Measurements from ENCODE around the gene RPS18.
"Not testable (repeated sequence)": the region's sequence is repeated elsewhere in the genome, so short reads cannot be mapped to it uniquely, and the experiment has no call there.

Gene RPS18

DNA sequence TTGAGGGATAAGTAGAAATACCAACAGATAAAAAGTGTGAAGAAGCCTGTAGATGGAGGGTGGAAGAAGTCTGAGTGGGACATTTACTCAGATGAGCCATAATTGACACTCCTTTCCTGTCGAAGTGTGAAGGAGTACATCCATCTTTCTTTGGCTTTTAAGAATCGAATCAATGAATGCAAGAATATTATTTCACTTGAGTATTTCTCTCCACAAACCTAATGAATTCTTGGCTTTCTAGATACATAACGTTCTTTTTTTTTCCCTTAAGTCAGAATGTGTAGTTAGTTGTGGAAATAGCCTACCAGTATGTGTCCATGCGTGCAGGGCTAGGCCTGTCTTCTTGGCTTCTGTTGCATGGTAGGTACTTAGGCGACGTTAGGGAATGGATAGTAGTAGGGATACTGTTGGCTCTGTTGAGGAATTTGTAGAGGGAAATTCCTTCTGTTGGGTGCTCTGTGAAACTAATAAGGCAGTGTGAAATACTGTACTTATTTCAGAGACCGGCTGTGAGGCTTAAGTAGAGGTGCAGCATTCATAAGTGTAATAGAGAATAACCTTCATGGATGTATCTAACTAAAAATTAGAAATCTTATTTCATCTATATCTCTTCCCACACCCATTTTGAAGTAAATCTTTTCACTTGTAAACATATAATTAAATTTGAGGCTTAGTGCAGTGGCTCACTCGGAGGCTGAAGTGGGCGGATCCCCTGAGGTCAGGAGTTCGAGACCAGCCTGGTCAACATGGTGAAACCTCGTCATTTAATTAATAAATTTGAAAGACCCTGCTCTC, 1.5 kb downstream of the RPS18 start:
- DNase-seq, result no peak

DNA sequence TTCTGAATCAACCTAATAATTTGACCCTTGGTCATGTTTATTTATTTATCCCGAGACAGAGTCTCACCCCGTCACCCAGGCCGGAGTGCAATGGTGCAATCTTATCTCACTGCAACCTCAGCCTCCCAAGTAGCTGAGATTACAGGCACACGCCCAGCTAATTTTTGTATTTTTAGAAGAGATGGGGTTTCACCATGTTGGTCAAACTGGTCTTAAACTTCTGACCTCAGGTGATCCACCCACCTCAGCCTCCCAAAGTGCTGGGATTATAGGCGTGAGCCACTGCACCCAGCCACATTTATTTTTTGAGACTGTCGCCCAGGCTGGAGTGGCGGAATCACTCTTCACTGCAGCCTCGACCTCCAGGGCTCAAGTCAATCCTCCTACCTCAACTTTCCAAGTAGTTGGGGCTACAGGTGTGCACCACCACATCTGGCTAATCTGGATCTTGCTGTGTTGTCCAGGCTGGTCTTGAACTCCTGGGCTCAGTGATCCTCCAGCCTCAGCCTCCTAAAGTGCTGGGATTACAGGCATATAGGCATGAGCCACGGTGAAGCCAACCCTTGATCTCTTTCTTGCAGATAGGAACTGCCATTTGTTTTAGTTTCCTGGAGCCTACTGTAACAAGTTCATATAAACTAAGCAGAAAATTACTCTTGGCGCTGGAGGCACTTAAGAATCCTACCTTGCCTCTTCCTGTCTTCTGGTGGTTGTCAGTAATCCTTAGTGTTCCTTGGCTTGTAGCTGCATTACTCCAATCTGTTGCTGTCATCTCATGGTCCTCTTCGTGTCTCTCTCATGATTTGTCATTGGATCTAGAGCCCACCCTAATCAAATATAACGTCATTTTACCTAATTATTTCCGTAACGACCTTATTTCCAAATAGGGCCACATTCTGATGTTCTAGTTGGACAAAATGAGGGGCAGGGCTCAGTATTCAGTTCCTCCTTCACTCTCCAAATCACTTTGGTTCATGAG, 2.3 kb downstream of the RPS18 start:
- DNase-seq, result no peak

DNA sequence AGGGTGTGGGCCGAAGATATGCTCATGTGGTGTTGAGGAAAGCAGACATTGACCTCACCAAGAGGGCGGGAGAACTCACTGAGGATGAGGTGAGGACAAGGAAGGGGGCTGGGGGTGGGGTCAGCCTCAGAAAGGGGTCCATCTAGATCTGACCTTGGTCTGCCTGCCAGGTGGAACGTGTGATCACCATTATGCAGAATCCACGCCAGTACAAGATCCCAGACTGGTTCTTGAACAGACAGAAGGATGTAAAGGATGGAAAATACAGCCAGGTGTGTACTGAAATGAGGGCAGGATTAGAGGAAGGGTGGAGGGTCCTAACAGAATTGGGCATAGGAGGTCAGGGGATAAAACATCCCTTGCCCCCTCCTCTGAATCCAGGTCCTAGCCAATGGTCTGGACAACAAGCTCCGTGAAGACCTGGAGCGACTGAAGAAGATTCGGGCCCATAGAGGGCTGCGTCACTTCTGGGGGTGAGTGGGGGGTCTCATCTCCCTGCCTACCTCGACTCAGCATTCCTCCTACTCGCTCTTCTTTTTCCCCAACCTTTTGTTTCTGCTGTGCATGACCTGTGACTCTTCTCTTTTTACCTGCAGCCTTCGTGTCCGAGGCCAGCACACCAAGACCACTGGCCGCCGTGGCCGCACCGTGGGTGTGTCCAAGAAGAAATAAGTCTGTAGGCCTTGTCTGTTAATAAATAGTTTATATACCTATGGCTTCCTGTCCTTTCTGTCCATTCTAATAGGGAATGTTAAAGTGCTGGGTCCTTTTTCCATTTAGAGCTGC, 4.1 kb downstream of the RPS18 start:
- DNase-seq, result not testable (repeated sequence)

DNA sequence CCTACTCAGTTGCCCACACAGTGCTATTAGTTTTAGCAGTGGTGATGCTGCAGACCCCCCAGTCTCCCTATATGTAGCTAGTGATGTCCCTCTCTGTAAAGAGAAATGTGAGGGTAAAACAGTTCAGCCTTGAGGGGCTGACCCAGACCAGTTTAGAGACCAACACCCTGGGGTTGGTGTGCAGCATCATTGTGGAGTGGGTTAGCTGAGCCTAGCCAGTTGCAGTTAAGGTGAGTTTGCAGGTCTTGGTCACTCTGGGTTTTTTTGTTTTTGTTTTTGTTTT, 4.6 kb downstream of the RPS18 start:
- DNase-seq, result no peak

DNA sequence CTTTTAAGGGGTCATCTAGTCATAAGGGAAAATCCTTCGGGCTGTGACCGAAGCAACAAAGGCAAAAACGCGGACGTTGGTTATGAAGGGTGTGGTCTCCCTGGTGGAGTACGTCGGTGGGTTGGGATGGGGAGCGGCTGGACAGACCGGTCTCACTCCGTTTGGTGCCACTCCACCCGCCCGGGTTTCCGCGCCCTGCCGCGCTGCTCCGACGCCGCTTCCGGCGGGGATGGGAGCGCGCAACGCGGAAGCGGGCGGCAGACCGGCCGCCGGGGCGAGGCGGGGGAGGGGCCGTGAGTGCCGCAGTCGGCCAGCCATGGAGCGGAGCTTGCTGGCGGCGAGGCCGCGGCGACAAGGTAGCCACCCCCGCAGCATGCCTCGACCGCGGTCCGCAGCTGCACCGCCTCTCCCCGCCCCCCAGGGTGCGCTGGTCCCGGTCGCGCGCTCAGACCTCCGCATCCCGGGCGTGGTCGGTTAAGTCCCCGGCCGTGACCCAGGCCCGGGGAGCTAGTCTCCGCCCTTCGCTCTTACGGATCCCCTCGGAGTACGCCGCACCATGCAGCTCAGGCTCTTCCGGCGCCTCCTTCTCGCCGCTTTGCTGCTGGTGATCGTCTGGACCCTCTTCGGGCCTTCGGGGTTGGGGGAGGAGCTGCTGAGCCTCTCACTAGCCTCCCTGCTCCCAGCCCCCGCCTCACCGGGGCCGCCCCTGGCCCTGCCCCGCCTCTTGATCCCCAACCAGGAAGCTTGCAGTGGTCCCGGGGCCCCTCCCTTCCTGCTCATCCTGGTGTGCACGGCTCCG, 5.2 kb downstream of the RPS18 start, which contains the start of gene B3GALT4:
Gene B3GALT4, plus strand, starts transcription at position 260 of the 799 bp plus-strand sequence. Its CDS starts 297 bp downstream, at position 557.
- DNase-seq, result peak; percentile 71

DNA sequence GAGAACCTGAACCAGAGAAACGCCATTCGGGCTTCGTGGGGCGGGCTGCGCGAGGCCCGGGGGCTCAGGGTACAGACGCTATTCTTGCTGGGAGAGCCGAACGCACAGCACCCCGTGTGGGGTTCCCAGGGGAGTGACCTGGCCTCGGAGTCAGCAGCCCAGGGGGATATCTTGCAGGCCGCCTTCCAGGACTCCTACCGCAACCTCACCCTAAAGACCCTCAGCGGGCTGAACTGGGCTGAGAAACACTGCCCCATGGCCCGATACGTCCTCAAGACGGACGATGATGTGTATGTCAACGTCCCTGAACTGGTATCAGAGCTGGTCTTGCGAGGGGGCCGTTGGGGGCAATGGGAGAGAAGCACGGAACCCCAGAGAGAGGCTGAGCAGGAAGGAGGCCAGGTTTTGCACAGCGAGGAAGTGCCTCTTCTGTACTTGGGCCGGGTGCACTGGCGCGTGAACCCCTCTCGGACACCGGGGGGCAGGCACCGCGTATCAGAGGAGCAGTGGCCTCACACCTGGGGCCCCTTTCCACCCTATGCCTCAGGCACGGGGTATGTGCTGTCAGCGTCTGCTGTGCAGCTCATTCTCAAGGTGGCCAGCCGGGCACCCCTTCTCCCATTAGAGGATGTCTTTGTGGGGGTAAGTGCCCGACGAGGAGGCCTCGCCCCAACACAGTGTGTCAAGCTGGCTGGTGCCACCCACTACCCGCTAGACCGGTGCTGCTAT, 6.0 kb downstream of the RPS18 start:
- no peak for DNase-seq

DNA sequence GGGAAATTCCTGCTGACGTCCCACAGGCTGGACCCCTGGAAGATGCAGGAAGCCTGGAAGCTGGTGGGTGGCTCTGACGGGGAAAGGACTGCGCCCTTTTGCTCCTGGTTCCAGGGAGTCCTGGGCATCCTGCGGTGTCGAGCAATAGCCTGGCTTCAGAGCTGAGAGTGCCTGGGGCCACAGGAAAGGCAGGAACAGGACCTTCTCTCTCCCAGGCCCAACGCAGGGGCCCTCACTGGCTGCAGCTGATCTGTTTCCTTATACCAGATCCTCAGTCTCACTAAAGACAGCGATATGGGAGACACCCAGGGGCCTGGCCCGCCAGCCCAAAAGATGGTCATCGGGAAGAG, 6.5 kb downstream of the RPS18 start:
- no peak for DNase-seq

DNA sequence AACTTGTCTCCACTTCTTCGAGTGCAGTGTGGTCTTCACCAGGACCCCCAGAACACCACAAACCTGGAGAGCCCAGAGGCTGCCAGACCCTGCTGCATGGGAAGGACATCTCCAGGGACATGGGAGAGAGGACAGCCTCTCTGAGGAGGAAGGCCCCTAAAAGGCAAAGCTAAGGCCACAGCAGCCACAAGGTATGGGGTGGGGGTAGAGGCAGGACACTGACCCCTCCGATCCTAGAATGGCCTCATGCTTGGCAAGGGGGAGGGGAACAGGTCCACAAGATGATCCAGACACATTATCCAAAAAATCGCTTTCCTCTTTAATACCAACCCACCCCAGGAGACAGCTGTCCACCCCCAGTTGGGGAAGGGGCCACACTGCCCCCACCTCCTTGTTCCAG, 6.9 kb downstream of the RPS18 start:
- no peak for DNase-seq

DNA sequence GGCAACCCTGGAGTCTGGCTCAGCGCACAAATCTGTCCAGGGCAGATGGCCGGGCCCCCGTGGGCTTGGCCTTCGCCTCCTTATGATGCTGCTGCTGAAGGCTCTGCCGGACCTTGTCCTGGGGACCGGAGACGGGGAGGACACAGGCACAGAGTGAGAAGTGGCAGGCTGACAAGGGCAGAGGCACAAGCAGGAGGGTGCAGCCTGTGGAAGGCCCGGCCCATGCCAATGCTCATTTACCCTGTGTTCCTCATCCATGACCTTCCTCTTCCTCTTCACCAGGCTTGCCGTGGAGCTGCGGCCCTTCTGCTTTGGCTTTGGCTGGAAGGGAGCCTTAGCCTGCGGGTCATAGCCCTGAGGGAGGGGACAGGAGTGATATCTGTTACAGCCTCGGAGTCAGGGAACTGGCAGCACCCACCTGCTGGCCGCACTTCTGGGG, 7.4 kb downstream of the RPS18 start:
- no peak for DNase-seq

DNA sequence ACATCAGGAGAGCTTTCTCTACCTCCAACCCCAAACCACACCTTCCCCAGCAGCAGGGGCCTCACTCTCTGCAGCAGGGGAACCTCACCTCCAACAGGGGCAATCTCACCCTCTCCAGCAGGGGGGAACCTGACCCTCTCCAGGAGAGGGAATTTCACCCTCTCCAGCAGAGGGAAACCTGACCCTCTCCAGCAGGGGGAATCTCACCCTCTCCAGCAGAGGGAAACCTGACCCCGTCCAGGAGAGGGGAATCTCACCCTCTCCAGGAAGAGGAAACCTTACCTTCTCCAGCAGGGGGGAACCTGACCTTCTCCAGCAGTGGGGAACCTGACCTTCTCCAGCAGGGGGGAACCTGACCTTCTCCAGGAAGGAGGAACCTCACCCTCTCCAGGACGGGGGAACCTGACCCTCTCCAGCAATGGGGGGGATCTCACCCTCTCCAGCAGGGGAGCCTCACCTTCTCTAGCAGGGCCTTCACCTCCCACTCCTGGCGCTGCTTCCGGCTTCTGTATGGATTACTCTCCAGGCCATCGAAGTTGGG, 8.2 kb downstream of the RPS18 start:
- peak; percentile 65 for DNase-seq

DNA sequence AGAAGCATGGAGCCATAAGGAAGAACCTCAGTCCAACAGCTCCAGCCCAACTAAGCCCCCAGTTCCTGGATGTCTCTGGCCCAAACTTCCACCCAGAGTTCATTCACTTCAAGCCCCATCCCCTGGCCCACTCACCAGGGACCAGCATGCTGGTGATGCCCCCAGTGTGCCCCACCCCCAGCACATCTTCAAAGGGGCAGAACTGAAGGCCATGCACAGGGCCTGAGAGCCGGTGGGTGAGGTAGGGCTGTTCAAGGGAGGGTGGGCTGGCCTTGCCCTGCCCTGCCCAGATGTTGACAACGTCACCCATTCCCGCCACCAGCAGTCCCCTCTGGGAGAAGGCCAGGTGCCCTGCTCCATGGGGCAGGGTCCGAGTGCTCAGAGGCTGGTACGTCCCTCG, 8.7 kb downstream of the RPS18 start:
- no peak for DNase-seq

DNA sequence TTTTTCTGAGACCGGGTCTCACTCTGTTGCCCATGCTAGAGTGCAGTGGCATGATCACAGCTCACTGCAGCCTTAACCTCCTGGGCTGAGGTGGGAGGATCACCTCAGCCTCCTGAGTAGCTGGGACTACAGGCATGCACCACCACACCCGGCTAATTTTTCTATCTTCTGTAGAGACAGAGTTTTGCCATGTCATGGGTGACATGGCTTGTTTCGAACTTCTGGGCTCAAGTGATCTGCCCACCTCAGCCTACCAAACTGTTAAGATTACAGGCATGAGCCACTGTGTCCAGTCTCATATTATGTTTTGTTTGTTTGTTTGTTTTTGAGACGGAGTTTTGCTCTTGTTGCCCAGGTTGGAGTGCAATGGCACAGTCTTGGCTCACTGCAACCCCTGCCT, 13.3 kb downstream of the RPS18 start:
- not testable (repeated sequence) for DNase-seq

DNA sequence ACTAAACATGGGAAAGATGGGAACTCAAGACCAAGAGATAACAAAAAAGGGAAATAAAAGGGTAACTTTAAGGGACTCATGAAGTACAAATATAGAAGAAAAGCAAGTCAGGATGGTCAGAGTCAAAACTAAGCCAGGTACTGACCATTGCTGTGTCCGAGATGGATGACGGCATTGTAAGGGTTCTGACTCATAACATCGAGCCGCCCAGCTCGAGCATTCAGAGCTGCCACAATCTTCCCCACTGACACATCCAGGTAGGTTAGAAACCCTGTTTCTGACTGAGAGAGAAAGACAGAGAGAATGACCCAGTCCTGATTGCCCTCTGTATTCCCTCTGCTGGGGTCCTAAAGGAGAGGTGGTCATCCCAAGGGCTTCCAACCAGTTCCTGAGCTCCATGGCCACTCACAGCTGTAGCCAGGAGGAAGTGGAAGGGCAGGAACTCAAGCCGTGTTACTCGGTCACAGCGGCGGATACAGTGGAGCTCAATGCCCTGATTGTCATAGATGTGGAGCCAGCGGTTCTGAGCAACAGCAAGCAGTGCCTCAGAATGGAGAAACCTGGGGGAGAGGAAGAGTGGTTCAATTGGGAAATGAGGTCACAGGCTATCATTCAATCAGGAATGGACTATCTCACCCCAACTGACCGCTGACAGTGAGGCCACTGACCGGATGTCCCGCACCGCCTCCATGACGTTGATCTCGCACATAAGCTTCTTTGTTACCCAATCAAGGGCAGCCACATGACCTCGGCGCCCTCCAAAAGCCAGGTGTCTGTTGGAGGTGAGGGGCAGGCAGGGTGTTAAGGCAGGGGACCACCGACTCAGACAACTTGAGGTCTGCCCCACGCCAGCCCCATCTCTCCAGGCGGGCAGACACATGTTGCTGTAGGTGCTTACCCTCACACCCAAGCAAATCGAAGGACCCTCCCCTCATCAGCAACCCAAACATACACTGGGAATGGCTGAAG, 15.4 kb downstream of the RPS18 start:
- no peak for DNase-seq

DNA sequence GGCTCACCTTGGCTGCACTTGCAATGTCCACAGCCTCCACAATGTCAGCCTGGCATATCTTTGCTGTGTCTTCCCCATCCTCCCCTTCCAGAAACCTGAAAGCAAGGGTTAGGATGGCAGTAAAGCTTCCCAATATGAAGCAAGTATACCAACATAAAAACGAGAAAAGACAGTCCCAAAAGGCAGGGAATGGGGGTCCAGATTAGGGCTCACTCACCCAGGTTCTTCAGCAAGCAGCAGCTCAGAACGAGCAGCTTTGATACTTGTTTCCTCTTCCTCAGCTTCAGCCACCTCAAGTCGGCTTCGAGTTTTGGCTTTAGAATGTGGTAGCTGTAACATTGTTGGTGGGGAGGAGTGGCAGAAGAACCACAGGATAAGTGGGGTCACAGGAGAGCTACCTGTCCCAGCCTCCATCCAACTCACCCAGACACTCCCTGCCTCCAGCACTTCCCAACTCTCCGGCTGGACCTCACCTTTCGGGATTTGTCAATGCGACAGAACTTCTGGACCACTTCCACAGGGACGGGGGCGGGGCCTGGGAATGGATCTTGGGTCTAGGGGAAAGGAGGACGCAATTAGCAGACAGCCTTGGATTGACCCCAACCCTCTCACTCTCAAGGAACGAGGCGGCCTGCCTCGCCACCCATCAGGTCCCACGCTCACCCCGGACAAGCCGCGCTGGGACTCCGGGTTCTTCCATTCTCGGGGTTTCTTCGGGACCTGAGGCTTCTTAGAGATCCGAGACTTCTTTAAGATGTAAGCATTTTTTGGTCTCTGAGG, 16.5 kb downstream of the RPS18 start:
- no peak for DNase-seq

DNA sequence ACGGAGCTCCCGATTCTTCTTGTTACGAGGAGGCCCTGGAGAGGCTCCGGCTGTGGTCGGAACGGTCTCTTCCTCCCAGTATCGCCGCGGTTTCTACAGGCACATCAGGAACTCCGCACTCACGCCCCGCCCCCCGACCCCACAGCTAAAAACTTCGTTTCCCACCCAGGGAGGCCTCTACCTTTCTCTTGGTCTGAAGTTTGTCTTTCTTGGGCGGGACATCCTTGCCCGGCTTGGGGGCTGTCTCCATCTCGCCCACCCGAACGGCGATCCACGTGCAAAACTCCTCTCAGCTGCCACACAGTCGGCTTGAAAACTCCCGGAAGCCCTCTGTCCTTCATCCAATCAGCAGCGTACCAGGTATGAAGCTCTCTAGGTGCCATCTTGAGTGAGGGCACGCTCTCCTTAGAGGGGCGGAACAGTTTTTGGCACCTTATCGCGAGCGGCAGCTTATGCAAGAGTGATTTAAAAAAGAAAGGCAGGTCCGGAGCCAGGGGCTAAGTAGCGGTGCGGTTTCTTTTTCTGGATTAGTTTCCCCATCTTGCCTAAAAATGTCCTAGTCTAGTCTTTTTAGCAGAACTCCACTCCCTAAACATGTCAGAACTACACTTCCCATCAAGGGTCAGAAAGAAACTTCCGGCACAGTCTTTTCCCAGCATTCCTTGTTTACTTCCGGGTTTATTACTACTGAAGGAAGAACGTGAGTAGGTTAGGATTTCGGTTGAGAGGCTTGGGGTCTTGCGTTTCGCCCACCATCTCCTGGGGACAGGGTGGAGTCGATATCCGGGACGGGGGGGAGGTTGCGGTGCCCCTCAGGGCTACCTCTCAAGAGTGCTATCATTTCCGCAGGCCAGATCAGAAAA, 17.3 kb downstream of the RPS18 start, which contains the start of the genes PFDN6 and WDR46:
Gene PFDN6, plus strand, starts transcription at position 681 of the 863 bp plus-strand sequence. CDS start 256 bp downstream, outside the sequence.
Gene WDR46, minus strand, starts transcription at position 319 of the 863 bp plus-strand sequence. Its CDS starts 69 bp downstream, at position 250.
- DNase-seq, result peak; percentile 84

DNA sequence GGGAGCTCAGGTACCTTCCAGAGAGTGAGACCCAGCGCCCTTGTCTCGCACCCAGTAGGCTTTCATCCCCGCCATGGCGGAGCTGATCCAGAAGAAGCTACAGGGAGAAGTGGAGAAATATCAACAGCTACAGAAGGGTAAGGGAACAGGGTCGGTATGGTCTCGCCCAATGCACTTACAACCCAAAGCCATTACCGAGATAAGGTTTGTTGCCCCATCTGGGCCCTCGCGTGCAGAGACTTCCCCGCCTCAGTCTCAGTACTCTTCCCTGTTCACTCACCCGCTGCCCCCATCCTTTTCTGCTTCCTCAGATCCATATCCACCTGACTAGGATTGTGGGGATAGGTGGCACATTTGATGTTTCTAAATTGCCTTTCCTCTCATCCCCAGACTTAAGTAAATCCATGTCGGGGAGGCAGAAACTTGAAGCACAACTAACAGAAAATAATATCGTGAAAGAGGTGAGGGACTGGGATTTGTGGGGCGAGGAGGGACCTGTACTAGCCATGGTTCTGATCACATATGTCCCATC, 18.0 kb downstream of the RPS18 start:
- DNase-seq, result no peak

DNA sequence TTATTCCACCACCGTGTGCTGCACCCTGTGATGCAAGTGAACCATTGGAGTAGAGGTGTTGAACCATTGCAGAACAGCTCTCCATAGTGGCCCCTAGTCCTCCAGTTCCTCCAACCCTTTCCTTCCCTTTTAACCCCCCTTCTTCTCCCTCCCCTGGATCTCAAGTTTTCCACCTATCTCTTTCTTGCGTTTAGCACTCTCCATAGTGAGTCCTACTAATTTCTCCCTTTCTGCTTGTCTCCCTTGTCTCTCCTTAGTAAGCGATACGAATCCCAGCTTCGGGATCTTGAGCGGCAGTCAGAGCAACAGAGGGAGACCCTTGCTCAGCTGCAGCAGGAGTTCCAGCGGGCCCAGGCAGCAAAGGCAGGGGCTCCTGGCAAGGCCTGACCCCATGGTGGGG, 18.6 kb downstream of the RPS18 start:
- DNase-seq, result no peak
